GM12872 (cell line): ENCODE data around the gene RGS3.

Experiments used
- TF ChIP-seq, protein P1 (sequence below): IDR thresholded peaks from 3 replicates; pipeline ENCODE4 v1.5.1; 2011; ENCODE audit warnings: low read depth, mild to moderate bottlenecking, low read length, moderate library complexity; ENCODE audit not compliant: insufficient read depth

RGS3 gene

GRCh38 chr9:113428062-113428615 is 35.4 kb upstream of the RGS3 start:
- TF ChIP-seq, protein P1, sequence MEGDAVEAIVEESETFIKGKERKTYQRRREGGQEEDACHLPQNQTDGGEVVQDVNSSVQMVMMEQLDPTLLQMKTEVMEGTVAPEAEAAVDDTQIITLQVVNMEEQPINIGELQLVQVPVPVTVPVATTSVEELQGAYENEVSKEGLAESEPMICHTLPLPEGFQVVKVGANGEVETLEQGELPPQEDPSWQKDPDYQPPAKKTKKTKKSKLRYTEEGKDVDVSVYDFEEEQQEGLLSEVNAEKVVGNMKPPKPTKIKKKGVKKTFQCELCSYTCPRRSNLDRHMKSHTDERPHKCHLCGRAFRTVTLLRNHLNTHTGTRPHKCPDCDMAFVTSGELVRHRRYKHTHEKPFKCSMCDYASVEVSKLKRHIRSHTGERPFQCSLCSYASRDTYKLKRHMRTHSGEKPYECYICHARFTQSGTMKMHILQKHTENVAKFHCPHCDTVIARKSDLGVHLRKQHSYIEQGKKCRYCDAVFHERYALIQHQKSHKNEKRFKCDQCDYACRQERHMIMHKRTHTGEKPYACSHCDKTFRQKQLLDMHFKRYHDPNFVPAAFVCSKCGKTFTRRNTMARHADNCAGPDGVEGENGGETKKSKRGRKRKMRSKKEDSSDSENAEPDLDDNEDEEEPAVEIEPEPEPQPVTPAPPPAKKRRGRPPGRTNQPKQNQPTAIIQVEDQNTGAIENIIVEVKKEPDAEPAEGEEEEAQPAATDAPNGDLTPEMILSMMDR = no peak

- TF ChIP-seq, protein P1 = no peak
These were observed 32.3 kb upstream of the RGS3 start for GRCh38 chr9:113431191-113431590.

GRCh38 chr9:113436728-113437515 is 26.6 kb upstream of the RGS3 start:
- TF ChIP-seq, protein P1 = no peak

DNA sequence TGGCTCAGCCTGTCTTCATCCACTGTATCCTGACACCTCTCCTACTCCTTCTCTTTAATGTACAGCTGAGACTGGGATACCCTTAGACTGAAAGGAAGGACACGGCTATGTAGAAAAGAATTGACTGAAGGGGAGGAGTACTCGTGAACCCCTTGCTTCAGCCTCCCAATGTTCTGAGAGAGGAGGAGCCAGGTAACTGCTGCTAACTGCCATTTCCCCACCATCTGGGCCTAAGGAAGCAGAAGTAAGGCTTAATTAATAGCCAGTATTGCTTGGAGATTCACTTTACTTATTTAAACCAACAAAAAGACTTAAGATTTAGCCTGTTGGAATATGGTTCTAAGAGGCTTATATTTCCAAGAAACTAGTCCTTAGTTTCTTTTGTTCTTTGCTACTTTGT is 18.8 kb upstream of the RGS3 start:
- TF ChIP-seq, protein P1 = no peak

DNA sequence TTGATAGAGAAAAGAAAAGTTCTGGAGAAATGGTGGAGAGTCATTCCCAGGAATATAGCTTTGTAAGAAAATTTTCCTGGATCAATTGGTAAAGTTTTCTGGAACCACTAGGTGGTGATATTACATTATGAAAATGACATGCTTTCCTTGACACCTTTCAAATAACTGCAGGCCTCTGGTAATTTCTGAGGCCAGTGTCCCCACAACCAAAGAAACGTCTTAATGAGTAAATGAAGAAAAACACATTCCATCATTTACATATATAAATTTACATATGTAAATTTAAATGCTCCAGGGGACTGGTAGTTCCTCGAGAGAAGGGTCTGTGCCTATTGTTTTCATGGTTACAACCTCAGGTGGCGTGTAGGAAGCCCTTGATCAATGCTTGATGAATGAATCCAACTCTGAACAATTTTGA is 17.2 kb upstream of the RGS3 start:
- TF ChIP-seq, protein P1 = peak; percentile 29; the same call in 1 of the 3 replicates

- TF ChIP-seq, protein P1 = no peak
These were observed 14.2 kb upstream of the RGS3 start for GRCh38 chr9:113449376-113449775.

GRCh38 chr9:113452113-113452605 is 11.4 kb upstream of the RGS3 start:
- TF ChIP-seq, protein P1 = no peak
